CD1c-positive myeloid dendritic cell (primary cell): Measurements from ENCODE around the gene PLB1.

ENCODE experiments used
- DNase-seq: peaks from one replicate; pipeline ENCODE4 v3.0.0-alpha.2; 2016; ENCODE audit errors: extremely low spot score

Gene PLB1

DNA sequence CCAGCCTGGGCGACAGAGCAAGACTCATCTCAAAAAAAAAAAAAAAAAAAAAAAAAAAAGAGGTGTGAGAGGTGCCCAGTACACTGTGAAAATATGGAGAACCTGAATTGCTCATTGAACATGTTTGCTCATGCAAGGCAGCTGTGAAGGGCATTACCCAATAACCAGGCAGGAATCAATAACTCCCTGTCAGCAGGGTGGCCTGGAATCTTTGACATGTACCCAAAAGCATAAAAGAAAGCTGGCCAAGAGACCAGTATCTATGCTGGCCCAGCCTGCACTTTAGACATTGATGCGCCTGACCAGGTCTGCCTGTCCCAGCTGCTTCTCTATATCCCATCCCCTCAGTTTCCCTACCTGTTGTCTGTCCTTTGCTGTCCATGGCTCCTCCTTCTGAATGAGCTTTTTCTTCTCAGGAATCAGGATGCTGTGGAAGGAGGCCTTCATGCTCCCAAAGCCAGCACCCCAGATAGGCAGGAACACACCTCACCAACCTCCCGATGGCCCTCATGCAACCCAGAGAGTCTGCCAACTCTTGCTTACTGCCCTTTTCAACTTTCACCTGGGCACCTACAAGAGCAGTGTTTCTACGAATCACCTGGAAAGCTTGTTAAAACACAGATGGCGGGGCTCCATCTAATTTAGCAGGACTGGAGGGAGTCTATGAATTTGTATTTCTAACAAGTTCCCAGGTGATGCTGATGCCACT, 172.4 kb downstream of the PLB1 start:
- DNase-seq: no peak

DNA sequence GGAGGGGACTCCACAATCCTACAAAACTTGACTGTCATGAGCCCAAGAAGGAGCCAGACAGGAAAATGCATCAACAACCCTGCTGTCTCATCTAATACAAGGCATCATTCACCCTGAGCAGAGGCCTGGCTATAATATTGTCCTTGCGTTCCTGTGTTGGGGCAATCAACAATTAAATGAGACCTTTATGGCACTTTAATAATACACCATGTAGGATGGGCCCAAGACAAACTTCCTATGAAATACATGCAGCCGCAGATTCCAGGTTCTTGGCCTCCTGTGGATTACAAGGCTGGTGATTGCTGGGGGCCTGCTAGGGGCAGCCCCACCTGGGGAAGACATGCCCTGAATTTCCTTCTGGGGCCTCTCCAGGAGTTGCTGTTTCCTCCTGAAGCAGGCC, 173.0 kb downstream of the PLB1 start:
- DNase-seq: no peak

DNA sequence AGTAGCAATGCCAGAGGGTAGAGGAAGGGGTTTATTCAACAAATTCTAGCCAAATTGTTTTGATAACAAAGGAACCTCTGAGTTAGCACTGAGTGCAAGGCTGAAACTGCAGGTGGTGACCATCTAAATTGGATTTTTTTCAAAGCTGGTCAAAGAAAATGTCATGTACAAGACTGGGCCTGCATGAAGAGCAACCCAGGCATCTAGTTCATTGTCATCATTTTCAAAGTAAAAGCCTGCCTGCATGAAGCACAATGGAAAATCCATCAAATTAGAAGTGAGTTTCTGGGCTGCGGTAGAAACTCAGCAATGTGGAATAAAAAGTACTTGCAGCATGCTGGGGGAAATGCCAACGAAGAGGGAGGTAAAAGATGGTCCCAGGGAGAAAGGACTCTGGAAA, 175.0 kb downstream of the PLB1 start:
- no peak for DNase-seq

DNA sequence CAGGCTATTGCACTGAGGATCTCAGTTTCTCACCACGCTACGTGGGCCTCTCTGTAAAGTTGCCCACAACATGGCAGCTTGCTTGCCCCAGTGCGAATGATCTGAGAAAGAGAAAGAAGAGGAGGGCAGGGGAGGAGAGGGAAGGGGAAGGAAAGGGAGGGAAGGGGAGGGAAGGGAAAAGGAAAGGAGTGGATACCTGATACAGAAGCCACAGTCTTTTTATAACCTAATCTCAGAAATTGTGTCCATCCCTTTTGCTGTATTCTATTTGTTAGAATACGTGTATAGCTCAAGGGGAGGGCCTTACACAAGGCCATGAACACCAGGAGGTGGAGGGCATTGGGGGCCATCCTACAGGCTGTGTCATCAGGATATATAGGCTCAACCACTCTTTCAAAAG, 177.5 kb downstream of the PLB1 start:
- no peak for DNase-seq

DNA sequence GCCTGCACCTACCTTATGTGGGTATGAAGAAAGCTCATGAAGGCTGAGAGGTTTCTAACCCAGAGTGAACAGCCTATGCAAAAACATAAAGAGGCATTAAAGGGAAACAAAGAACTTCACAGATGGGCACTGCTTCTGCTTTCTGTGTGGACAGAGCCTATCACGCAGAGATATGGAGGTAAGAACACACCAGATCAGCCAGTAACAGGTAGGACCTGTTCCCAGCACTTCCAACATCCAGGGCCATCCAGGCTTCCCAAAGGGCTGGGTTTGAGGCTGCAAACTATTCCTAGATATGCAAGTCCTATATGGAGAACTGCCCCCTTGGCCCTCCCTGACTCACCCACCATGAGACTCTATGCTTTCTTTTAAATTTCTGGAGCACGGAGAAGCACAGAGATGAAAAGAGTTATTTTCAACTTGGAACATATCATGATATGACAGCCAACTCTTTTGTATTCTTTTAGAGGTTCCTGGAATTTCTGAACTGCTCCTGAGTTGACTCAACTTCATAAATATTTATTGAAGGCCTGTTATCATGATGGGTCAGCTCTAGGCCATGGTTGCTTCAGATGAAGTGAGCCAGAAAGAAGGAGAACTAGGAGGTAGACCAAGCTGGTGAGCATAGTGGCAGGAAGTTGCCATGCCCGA, 178.3 kb downstream of the PLB1 start:
- no peak for DNase-seq

DNA sequence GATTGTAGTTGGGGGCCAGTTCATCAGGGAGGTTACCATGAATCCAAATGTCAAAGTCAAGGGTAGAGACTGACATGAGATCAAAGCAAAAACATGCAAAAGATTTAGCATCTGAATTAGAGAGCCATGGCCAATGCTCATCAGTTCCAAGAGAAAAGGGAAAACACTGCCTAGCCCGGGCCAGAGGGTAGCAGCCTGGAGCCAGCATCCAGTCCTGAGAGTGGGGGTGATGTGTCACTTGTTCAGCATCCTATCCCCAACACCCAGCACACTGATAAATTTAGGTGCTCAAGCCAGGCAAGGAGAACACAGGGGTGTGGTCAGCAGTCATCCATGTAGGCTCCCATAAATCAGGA, 178.8 kb downstream of the PLB1 start:
- no peak for DNase-seq

DNA sequence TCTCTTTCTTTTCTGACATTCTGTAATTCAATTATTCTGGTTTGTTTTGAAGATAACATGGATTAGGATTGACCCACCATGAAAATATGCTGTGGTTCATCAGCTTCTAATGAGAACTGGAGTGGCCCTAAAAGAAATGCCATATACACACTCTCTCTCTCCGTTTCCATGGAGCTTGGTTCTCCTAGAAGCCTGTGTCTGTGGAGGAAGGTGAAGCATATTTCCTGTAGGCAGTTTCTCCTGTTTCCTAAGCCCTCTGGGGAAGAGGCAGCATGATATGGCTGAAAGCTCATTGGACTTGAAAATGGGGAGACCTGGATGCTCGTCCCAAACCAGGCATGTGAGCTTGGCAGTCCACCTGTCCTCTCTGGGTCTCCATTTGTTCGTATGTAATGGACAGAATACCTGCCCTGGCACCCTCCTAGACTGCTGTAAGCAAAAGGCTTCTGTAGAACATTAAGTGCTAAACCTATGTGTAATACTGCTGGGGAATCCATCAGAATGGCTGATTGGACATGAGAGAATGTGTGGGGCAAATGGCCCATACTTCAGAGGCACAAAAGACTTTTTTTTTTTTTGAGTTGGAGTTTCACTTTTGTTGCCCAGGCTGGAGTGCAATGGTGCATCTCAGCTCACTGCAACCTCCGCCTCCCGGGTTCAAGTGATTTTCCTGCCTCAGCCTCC, 180.4 kb downstream of the PLB1 start:
- DNase-seq: no peak

DNA sequence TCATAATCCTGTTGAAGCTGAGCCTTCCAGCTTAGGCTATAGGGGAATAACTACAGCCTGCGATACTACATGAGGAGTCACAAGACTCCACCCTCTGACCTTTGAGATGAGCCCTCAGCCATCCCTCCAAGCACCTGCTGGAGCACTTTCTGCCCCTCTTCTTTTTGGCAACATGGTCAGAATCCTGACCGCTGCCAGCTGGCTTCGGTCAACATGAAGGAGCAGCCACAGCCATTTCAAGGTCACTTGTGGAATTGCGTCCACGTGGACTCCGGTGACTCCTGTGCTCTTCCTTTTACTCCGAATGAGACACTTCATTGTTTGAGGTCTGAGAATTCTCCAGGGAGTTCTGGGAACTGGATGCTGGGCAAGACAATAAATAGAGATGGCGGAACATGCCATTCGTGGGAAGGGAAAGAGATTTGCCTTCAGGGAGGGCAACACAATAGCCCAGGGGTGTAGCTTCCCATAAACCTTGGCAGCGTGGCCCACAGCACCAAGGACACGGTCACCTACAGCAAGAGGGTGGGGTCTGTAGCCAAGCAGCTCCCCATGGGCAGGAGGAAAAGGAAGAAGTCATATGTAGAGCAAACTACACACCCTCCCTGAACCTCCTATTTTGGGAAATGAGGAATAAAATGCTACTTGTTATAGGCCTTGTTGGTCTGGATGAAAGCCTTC, 182.5 kb downstream of the PLB1 start:
- no peak for DNase-seq

DNA sequence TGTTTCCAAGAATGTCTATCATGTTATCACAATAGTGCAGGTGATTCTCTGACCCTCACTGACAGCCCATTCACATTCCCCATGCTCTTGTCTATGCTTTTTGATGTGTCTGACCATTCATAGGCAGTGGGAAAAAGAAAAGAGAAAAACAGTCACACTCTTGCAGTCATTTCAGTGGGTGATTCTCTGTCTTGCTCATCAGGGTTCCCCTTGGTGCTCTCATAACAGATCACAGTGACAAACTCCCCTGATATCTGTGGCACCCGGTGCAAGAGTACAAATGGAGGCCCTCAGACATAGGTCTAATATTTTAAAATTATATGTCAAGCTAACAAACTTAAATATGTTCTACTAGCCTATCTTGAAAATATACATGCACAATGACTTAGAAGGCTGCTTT, 183.1 kb downstream of the PLB1 start:
- no peak for DNase-seq

DNA sequence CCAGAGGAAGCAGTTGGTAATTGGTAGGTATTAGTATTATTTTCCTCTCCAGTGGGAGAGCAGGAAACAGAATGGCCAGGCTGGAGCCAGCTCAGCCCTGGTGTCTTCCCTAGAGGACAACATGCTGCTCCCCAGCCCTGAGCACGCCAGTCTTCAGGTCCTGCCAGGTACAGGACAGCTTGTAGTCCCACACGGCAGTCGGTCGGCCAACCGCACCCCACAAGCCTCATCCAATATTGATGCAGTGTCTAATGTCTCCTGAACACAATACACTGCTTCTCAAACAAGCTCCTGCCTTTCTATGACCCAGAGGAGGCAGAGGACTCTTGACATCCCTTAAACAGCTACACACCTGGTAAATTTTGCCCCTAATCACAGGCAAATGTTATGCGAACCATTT, 184.8 kb downstream of the PLB1 start:
- DNase-seq: no peak

DNA sequence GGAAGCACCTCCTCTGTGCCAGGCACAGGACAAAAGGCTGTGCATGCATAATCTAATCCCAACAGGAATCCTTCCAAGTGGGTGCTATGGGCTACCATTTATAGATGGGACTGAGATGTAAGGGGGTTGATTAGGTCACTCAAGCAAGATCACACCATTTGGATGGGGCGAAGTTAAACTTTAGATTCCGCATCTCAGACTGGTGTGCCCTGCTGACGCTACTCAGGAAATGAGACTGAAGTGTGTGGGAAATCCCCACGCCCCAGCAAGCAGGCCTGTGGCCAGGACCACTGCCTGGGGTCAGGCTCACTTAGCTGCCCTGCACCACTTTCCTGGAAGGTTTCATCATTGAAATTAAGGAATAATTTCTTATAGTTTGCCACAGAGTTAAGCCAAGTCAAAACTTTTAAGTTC, 185.3 kb downstream of the PLB1 start:
- peak; percentile 78 for DNase-seq

DNA sequence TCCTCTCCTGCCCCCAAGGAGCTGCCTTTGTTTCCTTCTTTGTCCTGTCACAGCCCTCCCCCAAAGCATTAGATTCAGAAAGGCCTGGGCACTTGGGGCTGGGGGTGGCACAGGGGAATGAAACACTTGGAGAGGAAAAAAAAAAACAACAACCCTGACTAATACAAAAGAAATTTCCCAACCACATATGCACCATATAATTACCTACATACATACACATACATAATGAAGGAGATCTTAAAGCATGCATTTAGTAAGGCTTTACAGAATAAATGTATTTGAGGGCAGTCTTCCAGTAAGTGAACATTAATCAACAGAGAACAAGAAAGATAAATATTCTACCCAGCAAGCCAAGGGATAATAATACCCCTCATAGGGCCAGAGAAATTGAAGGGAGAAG, 185.7 kb downstream of the PLB1 start:
- no peak for DNase-seq

DNA sequence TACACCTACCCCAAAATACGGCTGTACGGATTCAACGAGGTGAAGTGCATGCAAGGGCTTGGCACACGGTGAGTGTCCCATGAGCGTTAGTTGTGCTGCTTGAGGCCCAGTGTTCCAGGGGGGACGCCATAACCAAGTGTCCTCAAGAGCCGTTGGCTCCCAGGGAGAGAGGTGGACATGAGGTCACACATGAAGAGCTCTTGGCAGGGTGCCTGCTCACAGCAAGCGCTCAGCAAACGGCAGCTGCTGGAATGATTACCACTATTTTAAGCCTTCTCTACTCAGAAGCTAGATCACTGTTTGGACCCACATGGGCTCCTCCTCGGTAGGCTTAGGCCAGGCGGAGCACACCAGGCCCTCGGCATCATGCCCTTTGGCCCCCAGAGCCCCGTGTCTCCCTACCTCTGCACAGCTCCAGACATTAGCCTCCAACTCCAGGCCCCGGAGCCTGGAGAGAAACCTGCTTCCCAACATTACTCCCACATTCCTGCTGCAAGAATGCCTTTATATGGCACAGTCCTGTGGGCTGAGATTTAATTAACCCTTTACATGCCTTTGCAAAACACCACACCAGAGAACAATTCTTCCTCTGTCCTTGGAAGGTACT, 187.3 kb downstream of the PLB1 start:
- DNase-seq: no peak

DNA sequence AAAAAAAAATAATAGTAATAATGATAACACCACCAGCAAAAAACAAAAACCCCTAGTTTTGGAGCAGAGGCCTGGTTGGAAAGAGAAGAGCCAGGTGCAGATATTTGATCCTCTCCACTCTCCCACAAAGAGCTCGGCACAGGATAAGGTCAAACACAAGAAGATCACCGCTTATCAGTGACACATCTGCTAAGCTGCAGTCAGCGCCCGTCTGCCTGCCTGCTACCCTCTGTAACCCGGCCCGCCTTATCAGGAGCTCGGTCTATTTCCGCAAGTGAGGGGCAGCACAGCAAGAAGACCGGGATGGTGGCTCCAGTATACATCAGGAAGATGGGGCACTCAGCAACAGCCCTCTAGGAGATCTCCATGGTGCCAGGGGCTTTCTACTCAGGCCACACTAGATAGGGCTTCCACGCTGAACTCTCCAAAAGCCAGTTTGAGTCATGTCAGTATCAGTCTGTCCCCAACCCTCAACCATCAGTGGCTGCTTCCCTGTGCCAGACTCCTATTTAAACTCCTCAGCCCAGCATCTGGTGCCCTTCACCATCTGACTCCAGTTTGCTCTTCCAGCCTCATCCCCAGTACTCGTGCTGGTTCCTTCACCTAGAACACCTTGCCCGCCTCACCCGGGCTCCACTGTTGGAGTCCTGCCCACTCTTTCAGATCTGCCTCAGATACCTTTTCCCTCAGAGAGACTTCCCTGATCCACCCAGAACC, 188.4 kb downstream of the PLB1 start:
- DNase-seq: no peak

DNA sequence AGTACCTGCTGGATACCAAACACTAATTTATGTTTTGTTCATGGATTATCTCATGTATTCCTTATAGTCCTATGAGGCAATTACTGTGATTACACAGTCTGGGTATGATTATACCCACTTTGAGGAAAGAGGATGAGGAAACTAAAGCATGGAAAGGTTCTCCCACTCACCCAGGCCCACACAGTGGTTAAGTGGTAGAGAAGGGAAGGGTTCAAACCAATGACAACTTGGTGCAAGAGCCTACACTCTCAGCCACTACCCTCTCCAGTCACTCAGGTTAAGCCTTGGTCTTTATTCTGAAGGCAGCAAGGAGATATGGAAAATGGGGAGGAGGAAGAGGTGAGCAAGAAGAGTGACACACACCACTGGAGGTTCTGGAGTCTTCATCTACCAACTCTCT, 191.3 kb downstream of the PLB1 start:
- DNase-seq: peak; percentile 83

DNA sequence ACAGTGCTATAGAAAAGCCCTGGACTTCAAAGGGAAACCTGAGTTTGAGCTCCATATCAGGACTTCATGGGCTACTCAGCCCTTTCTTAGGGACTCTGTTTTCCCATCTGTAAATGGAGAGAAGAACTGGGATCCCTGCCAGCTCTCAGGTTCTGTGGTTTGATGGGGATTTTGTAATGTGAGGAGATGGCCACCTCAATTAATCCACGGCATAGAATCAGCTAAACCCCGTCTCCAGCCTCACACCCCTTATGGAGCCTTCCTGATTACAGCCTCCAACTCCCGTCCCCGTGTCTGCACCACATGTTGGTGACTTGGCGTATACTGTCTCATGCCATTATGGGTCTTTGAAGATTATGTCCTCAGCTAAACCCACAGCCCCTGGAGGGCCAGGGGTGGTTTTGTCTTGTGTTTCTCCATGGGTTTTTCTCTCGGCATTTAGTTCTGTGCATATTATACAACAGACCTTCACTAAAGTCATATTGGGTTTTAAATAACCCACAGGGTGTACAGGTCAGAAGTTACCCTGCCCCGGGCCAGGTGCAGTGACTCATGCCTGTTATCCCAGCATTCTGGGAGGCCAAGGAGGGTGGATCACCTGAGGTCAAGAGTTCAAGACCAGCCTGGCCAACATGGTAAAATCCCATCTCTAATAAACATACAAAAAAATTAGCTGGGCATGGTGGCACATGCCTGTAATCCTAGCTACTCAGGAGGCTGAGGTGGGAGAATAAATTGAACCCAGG, 192.0 kb downstream of the PLB1 start:
- no peak for DNase-seq

DNA sequence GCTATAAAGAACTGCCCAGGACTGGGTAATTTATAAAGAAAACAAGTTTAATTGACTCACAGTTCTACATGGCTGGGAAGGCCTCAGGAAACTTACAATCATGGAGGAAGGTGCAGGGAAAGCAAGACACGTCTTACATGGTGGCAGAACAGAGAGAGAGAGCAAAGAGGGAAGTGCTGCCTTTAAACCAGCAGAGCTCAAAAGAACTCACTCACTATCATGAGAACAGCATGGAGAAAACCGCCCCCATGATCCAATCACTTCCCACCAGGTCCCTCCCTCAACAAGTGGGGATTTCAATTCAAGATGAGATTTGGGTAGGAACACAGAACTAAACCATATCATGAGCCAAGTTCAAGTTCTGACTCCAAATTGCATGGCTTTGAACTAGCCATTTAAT, 193.0 kb downstream of the PLB1 start:
- DNase-seq: peak; percentile 33

DNA sequence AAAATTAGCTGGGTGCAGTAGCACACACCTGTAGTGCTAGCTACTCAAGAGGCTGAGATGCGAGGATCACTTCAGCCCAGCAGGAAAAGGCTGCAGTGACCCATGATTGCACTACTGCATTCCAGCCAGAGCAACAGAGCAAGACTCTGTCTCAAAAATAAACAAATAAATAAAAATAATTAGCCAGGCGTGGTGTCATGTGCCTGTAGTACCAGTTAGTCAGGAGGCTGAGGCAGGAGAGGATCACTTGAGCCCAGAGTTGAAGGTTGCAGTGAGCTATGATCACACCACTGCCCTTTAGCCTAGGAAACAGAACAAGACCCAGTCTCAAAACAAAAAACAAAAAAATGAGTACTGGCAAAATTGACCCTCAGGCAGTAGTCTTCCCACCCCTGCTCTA, 193.9 kb downstream of the PLB1 start:
- no peak for DNase-seq

DNA sequence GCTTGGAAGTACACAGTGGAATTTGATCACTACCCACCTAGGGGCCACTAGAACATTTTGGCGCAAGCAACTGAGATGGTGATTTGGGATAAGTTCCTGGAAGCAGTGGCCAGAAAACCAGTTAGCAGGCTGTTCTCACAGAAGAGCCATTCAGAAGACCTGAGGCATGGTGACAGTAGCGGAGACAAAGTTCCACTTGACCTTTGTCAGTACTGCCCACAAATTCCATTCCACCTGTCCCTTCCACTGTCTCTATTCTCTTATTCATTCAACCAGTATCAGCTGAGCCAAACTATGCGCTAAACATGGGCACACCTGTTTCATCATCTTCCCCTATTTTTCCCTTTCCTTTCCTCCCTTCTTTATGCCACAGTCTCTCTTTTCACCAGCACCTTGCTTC, 196.6 kb downstream of the PLB1 start:
- DNase-seq: no peak

DNA sequence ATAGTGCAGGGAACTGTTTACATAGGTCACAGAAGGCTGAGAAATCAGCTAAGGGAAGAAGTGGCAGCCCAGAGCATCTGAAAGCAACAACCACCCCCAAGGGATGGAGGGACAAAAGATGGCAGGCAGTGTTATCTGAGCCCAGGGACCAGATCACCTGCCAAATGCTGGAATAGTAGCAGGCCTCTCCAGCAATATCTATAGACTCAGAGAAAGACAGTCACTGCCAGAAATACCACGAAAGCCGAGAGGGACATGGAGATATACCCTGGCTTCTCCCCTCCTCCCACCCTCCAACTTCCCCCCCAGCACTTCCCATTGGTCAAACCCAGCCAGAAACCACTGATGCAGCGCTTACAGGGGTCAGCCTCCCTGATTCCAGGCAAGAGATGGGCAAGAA, 197.4 kb downstream of the PLB1 start:
- no peak for DNase-seq
